Upper lobe of right lung (tissue), 1 donor: ENCODE measurements around the gene FGD3. TPM values are rescaled to one million over a fixed set of nuclear protein-coding genes. Genes with fewer than 3 reads are reported as not detected.

ENCODE experiments used
- ATAC-seq: fragments of 200-7000 bp; cut with Tn5 transposase; one replicate; pipeline ENCODE4 v1.9.1; 2020; ENCODE audit warnings: mild to moderate bottlenecking, moderate library complexity
- DNase-seq: peaks from one replicate; pipeline ENCODE4 v3.0.0-alpha.2; 2020
- H3K27ac ChIP-seq: fragments of 200-600 bp; one replicate; pipeline ENCODE4 v1.8.0; 2022
- H3K27me3 ChIP-seq: fragments of 200-600 bp; one replicate; pipeline ENCODE4 v1.8.0; 2022; ENCODE audit warnings: mild to moderate bottlenecking
- H3K36me3 ChIP-seq: fragments of 200-600 bp; one replicate; pipeline ENCODE4 v1.8.0; 2022
- H3K4me1 ChIP-seq: fragments of 200-600 bp; one replicate; pipeline ENCODE4 v1.8.0; 2022
- H3K4me3 ChIP-seq: fragments of 200-600 bp; one replicate; pipeline ENCODE4 v1.8.0; 2022; ENCODE audit warnings: mild to moderate bottlenecking
- H3K9me3 ChIP-seq: fragments of 200-600 bp; one replicate; pipeline ENCODE4 v1.8.0; 2022
- intact Hi-C: fragments of 100-400 bp; cut with DNase I; formaldehyde crosslinking; loops from one replicate; pipeline ENCODE4 v1.11.0; 2022
- total RNA-seq: library from RNA; stranded (reverse); fragmentation: NEBNext Ultra II Directional; extraction: Animal tissue kit (Norgen Biotek cat#: 25700); gene quantifications from one replicate; pipeline ENCODE4 v1.2.1, GENCODE V29; 2021
- TF ChIP-seq, protein P1 (sequence below): fragments of 200-600 bp; IDR thresholded peaks from one replicate; pipeline ENCODE4 v1.8.0; 2022; ENCODE audit warnings: antibody characterized with exemption
- donor health status: DM: no; HTN: yes; CAD: no; lungs with severe emphysema.

Gene FGD3
- total RNA-seq, 1 donor from 2014 or later = 21.6 TPM

- peak; percentile 17 for DNase-seq
- Histone ChIP-seq H3K4me1 (peaks cover 8% of the 10 kb centered on the region), H3K27ac (no peak overlapping the region), H3K4me3 (no peak overlapping the region), H3K36me3 (no peaks in the 10 kb centered on the region), H3K9me3 (no peaks in the 10 kb centered on the region), H3K27me3 (peaks cover 5% of the 10 kb centered on the region)
- no peak for ATAC-seq
- intact Hi-C loops = no loop called here
- TF ChIP-seq, protein P1, sequence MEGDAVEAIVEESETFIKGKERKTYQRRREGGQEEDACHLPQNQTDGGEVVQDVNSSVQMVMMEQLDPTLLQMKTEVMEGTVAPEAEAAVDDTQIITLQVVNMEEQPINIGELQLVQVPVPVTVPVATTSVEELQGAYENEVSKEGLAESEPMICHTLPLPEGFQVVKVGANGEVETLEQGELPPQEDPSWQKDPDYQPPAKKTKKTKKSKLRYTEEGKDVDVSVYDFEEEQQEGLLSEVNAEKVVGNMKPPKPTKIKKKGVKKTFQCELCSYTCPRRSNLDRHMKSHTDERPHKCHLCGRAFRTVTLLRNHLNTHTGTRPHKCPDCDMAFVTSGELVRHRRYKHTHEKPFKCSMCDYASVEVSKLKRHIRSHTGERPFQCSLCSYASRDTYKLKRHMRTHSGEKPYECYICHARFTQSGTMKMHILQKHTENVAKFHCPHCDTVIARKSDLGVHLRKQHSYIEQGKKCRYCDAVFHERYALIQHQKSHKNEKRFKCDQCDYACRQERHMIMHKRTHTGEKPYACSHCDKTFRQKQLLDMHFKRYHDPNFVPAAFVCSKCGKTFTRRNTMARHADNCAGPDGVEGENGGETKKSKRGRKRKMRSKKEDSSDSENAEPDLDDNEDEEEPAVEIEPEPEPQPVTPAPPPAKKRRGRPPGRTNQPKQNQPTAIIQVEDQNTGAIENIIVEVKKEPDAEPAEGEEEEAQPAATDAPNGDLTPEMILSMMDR = no peak
Measured at GRCh38 chr9:92944921-92945320, 2.4 kb upstream of the FGD3 start.

DNA sequence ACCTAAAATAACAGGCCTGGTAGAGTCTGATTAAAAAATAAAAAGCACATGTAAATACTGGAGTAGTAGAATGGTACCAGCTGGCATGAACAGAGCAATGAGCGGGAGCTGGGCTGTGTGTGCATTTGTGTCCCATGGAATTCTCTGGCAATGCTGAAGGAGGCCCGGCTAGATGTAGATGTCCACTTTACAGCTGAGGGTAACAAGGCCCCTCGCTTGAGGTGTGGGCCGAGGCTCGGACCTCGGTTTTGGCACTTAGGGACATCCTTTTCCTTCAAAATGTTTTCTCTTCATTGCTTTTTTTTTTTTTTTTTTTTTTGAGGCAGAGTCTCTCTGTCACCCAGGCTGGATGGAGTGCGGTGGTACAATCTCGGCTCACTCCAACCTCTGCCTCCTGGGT is 1.5 kb upstream of the FGD3 start:
- intact Hi-C loops = no loop called here
- Histone ChIP-seq H3K4me1 (peaks cover 8% of the 10 kb centered on the region), H3K36me3 (no peaks in the 10 kb centered on the region), H3K4me3 (no peak overlapping the region), H3K27ac (no peak overlapping the region), H3K27me3 (peaks cover 5% of the 10 kb centered on the region), H3K9me3 (no peaks in the 10 kb centered on the region)
- ATAC-seq (no peak), DNase-seq (peak; percentile 23)
- TF ChIP-seq, protein P1 = no peak

DNA sequence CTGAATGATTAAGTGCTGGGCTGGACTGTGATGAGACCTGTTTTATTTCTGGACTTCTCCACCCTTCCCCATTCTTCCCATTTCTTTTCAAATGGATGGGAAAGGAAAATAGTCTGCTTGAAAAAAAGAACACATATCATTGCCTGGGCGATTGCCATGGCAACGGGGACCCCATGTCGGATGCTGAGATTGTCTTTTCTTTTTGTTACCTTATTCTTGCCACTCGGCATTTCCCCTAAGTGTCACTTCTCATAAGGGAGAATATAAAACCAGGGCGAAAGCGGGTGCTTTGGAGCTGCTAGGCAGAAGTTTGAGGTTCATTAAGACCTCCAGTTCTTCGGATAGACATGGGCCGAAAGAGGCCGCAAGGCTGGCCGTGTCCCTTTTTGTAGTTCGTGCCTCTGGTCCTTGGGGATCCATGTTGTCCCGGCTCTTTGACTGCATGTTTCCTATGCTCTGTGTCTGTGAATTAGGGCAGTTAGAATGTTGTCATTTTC is 763 bp downstream of the FGD3 start:
- Histone ChIP-seq H3K36me3 (no peaks in the 10 kb centered on the region), H3K9me3 (no peaks in the 10 kb centered on the region), H3K27ac (no peak overlapping the region), H3K4me1 (peaks cover 12% of the 10 kb centered on the region), H3K27me3 (peaks cover 5% of the 10 kb centered on the region), H3K4me3 (peak overlapping the region; percentile 58)
- peak; percentile 25 for DNase-seq
- TF ChIP-seq, protein P1 = no peak
- intact Hi-C loops = no loop called here
- no peak for ATAC-seq

- Histone ChIP-seq H3K4me1 (peaks cover 16% of the 10 kb centered on the region), H3K9me3 (no peaks in the 10 kb centered on the region), H3K27ac (no peak overlapping the region), H3K36me3 (no peaks in the 10 kb centered on the region), H3K4me3 (no peak overlapping the region), H3K27me3 (peaks cover 5% of the 10 kb centered on the region)
- intact Hi-C loops = no loop called here
- TF ChIP-seq, protein P1 = no peak
- ATAC-seq (no peak), DNase-seq (no peak)
Measured at GRCh38 chr9:92948632-92949031, 1.3 kb downstream of the FGD3 start.

DNA sequence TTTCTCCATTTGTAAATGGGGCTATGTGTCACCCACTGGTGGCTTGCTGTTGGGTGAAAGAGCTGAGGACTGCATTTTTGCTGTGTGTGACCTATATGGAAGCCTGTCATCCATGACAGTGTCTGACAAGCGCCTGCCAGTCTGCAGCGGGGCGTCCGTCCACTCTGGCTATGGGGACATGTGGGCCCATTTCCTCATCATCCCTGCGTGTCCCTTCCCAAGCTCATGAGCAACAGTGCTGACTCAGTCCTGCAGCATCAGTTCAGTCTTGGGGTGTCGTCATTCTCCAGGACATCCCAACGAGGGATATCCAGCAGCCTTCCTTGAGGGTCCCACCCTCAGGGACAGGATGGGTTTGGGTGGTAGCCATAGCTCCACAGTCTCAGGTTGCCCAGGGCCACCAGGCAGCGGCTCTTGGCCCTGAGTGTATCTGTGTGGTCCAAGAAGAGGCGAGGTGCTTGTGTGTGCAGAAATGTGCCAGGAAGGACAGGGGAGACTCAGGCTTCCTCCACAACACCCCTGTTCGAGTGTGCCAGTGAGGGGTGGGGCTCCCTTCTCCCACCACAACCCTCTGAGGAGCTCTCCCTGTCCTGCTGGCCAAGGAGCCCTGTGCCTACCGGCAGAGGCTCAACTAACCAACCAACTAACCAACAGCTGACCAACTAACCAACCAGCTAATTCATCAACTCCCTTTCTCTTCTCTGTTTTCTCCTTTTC is 2.1 kb downstream of the FGD3 start:
- H3K4me3 ChIP-seq = no peak overlapping the region
- no peaks in the 10 kb centered on the region for H3K9me3 ChIP-seq
- TF ChIP-seq, protein P1 = no peak
- DNase-seq (peak; percentile 45), ATAC-seq (no peak)
- intact Hi-C loops = no loop called here
- no peaks in the 10 kb centered on the region for H3K36me3 ChIP-seq
- H3K27me3 ChIP-seq = peaks cover 5% of the 10 kb centered on the region
- peaks cover 22% of the 10 kb centered on the region for H3K4me1 ChIP-seq
- H3K27ac ChIP-seq = no peak overlapping the region
